ENCODE measurements around the gene IFNG-AS1. TPM values are rescaled to one million over a fixed set of nuclear protein-coding genes. Genes with fewer than 3 reads are reported as not detected.
A peak's percentile ranks its signal among the peaks of the same experiment; 100 is the strongest.

The IFNG-AS1 gene
- total and polyA plus RNA-seq, 2 experiments from 2014 or later, result not detected

- H3K27me3 ChIP-seq, result no peaks in the 10 kb centered on the region
- no peak overlapping the region for H3K4me3 ChIP-seq
- no peaks in the 10 kb centered on the region for H3K9me3 ChIP-seq (ENCODE audit: low read depth)
- no peak overlapping the region for H3K27ac ChIP-seq
- TF ChIP-seq CTCF (IDR thresholded peaks at IDR 0.05; ENCODE audit: poor library complexity) (no peak), EZH2phosphoT487 (IDR thresholded peaks at IDR 0.05; ENCODE audit: low read depth, severe bottlenecking, unreplicated experiment) (no peak), EZH2 (IDR thresholded peaks at IDR 0.05; ENCODE audit: borderline replicate concordance) (no peak)
- no peak for DNase-seq (ENCODE audit: low spot score)
- no peaks in the 10 kb centered on the region for H3K4me1 ChIP-seq (ENCODE audit: insufficient read depth)
- H3K9me2 ChIP-seq (replicated peaks; ENCODE audit: insufficient read depth), result no peaks in the 10 kb centered on the region
- no peaks in the 10 kb centered on the region for H4K20me1 ChIP-seq (ENCODE audit: insufficient read depth, poor library complexity, severe bottlenecking)
- no peak overlapping the region for H2AFZ ChIP-seq
- H3K79me2 ChIP-seq, result no peaks in the 10 kb centered on the region
- H3K4me2 ChIP-seq, result no peak overlapping the region
- no peaks in the 10 kb centered on the region for H3K36me3 ChIP-seq (replicated peaks; ENCODE audit: insufficient read depth, low read depth)
Measured at GRCh38 chr12:68037616-68038255, 48.5 kb downstream of the IFNG-AS1 start.

- Histone ChIP-seq H4K20me1 (ENCODE audit: insufficient read depth, poor library complexity, severe bottlenecking) (no peaks in the 10 kb centered on the region), H2AFZ (no peak overlapping the region), H3K4me1 (ENCODE audit: insufficient read depth) (no peaks in the 10 kb centered on the region), H3K36me3 (replicated peaks; ENCODE audit: insufficient read depth, low read depth) (no peaks in the 10 kb centered on the region), H3K79me2 (no peaks in the 10 kb centered on the region), H3K27me3 (no peaks in the 10 kb centered on the region), H3K27ac (no peak overlapping the region), H3K4me3 (no peak overlapping the region), H3K9me3 (ENCODE audit: low read depth) (no peaks in the 10 kb centered on the region), H3K4me2 (no peak overlapping the region), H3K9me2 (replicated peaks; ENCODE audit: insufficient read depth) (no peaks in the 10 kb centered on the region)
- no peak for DNase-seq (ENCODE audit: low spot score)
- WGBS (ENCODE audit: low lambda C conversion rate, missing lambda C conversion rate), result 70% methylated on average over 3 of the region's 3 CpGs
- TF ChIP-seq CTCF (IDR thresholded peaks at IDR 0.05; ENCODE audit: poor library complexity) (no peak), EZH2phosphoT487 (IDR thresholded peaks at IDR 0.05; ENCODE audit: low read depth, severe bottlenecking, unreplicated experiment) (no peak), EZH2 (IDR thresholded peaks at IDR 0.05; ENCODE audit: borderline replicate concordance) (no peak)
Measured at GRCh38 chr12:68038650-68039049, 49.4 kb downstream of the IFNG-AS1 start.

- no peaks in the 10 kb centered on the region for H3K9me2 ChIP-seq (replicated peaks; ENCODE audit: insufficient read depth)
- WGBS (ENCODE audit: low lambda C conversion rate, missing lambda C conversion rate), result 37% methylated on average over 6 of the region's 6 CpGs
- H2AFZ ChIP-seq, result no peak overlapping the region
- H3K4me1 ChIP-seq (ENCODE audit: insufficient read depth), result no peaks in the 10 kb centered on the region
- H3K4me2 ChIP-seq, result no peak overlapping the region
- H3K4me3 ChIP-seq, result no peak overlapping the region
- H3K27me3 ChIP-seq, result no peaks in the 10 kb centered on the region
- H3K36me3 ChIP-seq (replicated peaks; ENCODE audit: insufficient read depth, low read depth), result no peaks in the 10 kb centered on the region
- no peaks in the 10 kb centered on the region for H4K20me1 ChIP-seq (ENCODE audit: insufficient read depth, poor library complexity, severe bottlenecking)
- no peaks in the 10 kb centered on the region for H3K9me3 ChIP-seq (ENCODE audit: low read depth)
- TF ChIP-seq CTCF (IDR thresholded peaks at IDR 0.05; ENCODE audit: poor library complexity) (peak; percentile 90), EZH2 (IDR thresholded peaks at IDR 0.05; ENCODE audit: borderline replicate concordance) (no peak)
- no peaks in the 10 kb centered on the region for H3K79me2 ChIP-seq
- no peak overlapping the region for H3K27ac ChIP-seq
- DNase-seq (ENCODE audit: low spot score), result peak; percentile 86
Measured at GRCh38 chr12:68040450-68041075, 51.3 kb downstream of the IFNG-AS1 start.

All from hepatocyte (in vitro differentiated cells).